Mucosa of descending colon (tissue), 3 donors: ENCODE results near the gene PIM1. TPM values are rescaled to one million over a fixed set of nuclear protein-coding genes. Genes with fewer than 3 reads are reported as not detected.

Source experiments
- ATAC-seq: fragments of 200-7000 bp; cut with Tn5 transposase; one replicate; pipeline ENCODE4 v1.9.1; 2020; ENCODE audit warnings: mild to moderate bottlenecking, moderate library complexity
- DNase-seq, 3 donors: peaks; one replicate each; pipeline ENCODE4 v3.0.0-alpha.2; 2020
- H3K36me3 ChIP-seq: fragments of 200-600 bp; one replicate; pipeline ENCODE4 v1.8.0; 2021; ENCODE audit warnings: low read depth, mild to moderate bottlenecking
- H3K4me1 ChIP-seq: fragments of 200-600 bp; one replicate; pipeline ENCODE4 v1.8.0; 2021; ENCODE audit warnings: low read depth, mild to moderate bottlenecking
- H3K4me3 ChIP-seq: fragments of 200-600 bp; one replicate; pipeline ENCODE4 v1.8.0; 2021; ENCODE audit warnings: mild to moderate bottlenecking
- H3K9me3 ChIP-seq: fragments of 200-600 bp; one replicate; pipeline ENCODE4 v1.8.0; 2021; ENCODE audit warnings: mild to moderate bottlenecking
- CTCF ChIP-seq: fragments of 200-600 bp; IDR thresholded peaks from one replicate; pipeline ENCODE4 v1.8.0; 2022; ENCODE audit warnings: antibody characterized with exemption, mild to moderate bottlenecking
- intact Hi-C, 2 donors: fragments of 100-400 bp; cut with DNase I in 1 of 2; cut with micrococcal nuclease in 1 of 2; formaldehyde crosslinking; loops; one replicate each; pipeline versions ENCODE4 v1.11.0 to v1.11.1; 2022; cut with DNase I, micrococcal nuclease
- total RNA-seq, 3 donors: library from RNA; stranded (reverse); fragmentation: NEBNext Ultra II Directional in 2 of 3; extraction: Animal tissue kit (Norgen Biotek cat#: 25700) in 2 of 3; gene quantifications; one replicate each; pipeline versions ENCODE4 v1.2.1 to v1.2.4, GENCODE V29; 2021 to 2023
- donor health status: DM: no; HTN: no; CAD: no; lungs with moderate emphysema.
- donor health status: DM: no; HTN: no; CAD: no.
- donor health status: DM: no; HTN: yes; CAD: no.

PIM1 gene
- total RNA-seq, 3 donors from 2014 or later = 36.9 to 84.1 (median 56.0) TPM

- Histone ChIP-seq H3K36me3 (no peaks in the 10 kb centered on the region), H3K4me1 (peaks cover 19% of the 10 kb centered on the region), H3K4me3 (no peak overlapping the region), H3K9me3 (no peaks in the 10 kb centered on the region)
- intact Hi-C loops = loop anchor here in 1 of 2 donors (5.0 kb wide), 1 partner anchor 54 kb away; no protein-coding TSS in a partner anchor
- DNase-seq = no peak
- TF ChIP-seq CTCF = no peak
- ATAC-seq = peak; percentile 83
Observed at GRCh38 chr6:37160922-37161778, 8.8 kb upstream of the PIM1 start.

- ATAC-seq = no peak
- no peak for DNase-seq
- no peak for TF ChIP-seq CTCF
- intact Hi-C loops = loop anchor here in 1 of 2 donors (5.0 kb wide), 1 partner anchor 55 kb away; no protein-coding TSS in a partner anchor
- no peak overlapping the region for H3K4me3 ChIP-seq
- no peaks in the 10 kb centered on the region for H3K36me3 ChIP-seq
- H3K9me3 ChIP-seq = no peaks in the 10 kb centered on the region
- H3K4me1 ChIP-seq = peaks cover 11% of the 10 kb centered on the region
Observed at GRCh38 chr6:37162740-37163139, 7.2 kb upstream of the PIM1 start.

GRCh38 chr6:37168163-37168758 lies 1.7 kb upstream of the PIM1 start:
- ATAC-seq (no peak), DNase-seq (no peak)
- H3K9me3 ChIP-seq = no peaks in the 10 kb centered on the region
- TF ChIP-seq CTCF = no peak
- no peaks in the 10 kb centered on the region for H3K36me3 ChIP-seq
- H3K4me3 ChIP-seq = no peak overlapping the region
- peaks cover 5% of the 10 kb centered on the region for H3K4me1 ChIP-seq
- intact Hi-C loops = no loop called here

GRCh38 chr6:37168811-37169495 lies 999 bp upstream of the PIM1 start:
- no peak for TF ChIP-seq CTCF
- intact Hi-C loops = no loop called here
- DNase-seq = no peak
- H3K4me3 ChIP-seq = peak overlapping the region; percentile 12
- H3K4me1 ChIP-seq = peaks cover 10% of the 10 kb centered on the region
- ATAC-seq = peak; percentile 0
- no peaks in the 10 kb centered on the region for H3K36me3 ChIP-seq
- H3K9me3 ChIP-seq = no peaks in the 10 kb centered on the region

- H3K4me1 ChIP-seq = peaks cover 12% of the 10 kb centered on the region
- peak; percentile 9 for TF ChIP-seq CTCF
- ATAC-seq = peak; percentile 33
- peak in 2 of 3 donors; percentile 50 to 83 for DNase-seq
- H3K4me3 ChIP-seq = peak overlapping the region; percentile 52
- intact Hi-C loops = loop anchor here in 1 of 2 donors (5.0 kb wide), 2 partner anchors 38 to 113 kb away; no protein-coding TSS in a partner anchor
- no peaks in the 10 kb centered on the region for H3K36me3 ChIP-seq
- H3K9me3 ChIP-seq = no peaks in the 10 kb centered on the region
Observed at GRCh38 chr6:37170273-37171200, 585 bp downstream of the PIM1 start.
